ENCODE results near the gene PRRG1.

- TF ChIP-seq PAX5 (IDR thresholded peaks at IDR 0.05; ENCODE audit: insufficient read depth, low read length, severe bottlenecking) (no peak), POU2F2 (IDR thresholded peaks at IDR 0.05; ENCODE audit: low read depth, low read length) (no peak)
These were observed at the start of gene PRRG1 for GRCh38 chrX:37349221-37350033.
